HepG2 (cell line): ENCODE measurements around the gene SPG7. TPM values are rescaled to one million over a fixed set of nuclear protein-coding genes. Genes with fewer than 3 reads are reported as not detected.

Experiments
- BCL3 ChIP-seq: sonication (generic); formaldehyde crosslinking; IDR thresholded peaks from 2 replicates; pipeline ENCODE4 v1.5.1; 2020; ENCODE audit warnings: mild to moderate bottlenecking, missing genetic modification reagents, moderate library complexity
- FIP1L1 ChIP-seq: fragments of 200-400 bp; formaldehyde crosslinking; IDR thresholded peaks from 2 replicates; pipeline ENCODE4 v1.6.1; 2018; ENCODE audit warnings: low read depth, mild to moderate bottlenecking, low read length, moderate library complexity, borderline replicate concordance; ENCODE audit not compliant: insufficient read depth
- GTF3A ChIP-seq: sonication (generic); formaldehyde crosslinking; conservative IDR thresholded peaks from 2 replicates; pipeline ENCODE4 v1.4.0; 2020; ENCODE audit warnings: mild to moderate bottlenecking, missing genetic modification reagents
- HCFC1 ChIP-seq: fragments of 150-350 bp; IDR thresholded peaks from 2 replicates; pipeline ENCODE4 v1.6.1; 2014; ENCODE audit warnings: low read depth, low read length
- HDAC6 ChIP-seq: fragments of 200-600 bp; sonication (generic); IDR thresholded peaks from 2 replicates; pipeline ENCODE4 v1.7.0; 2017; ENCODE audit warnings: mild to moderate bottlenecking, antibody characterized with exemption, low read length, low read depth
- HNF4G ChIP-seq, 2 experiments: sonication (generic) in 1 of 2; formaldehyde crosslinking in 1 of 2; IDR thresholded peaks; 2 replicates each; pipeline versions ENCODE4 v1.4.0 to v1.6.1; 2011 to 2020; ENCODE audit warnings: borderline replicate concordance in 2 of 2, low read depth in 2 of 2, mild to moderate bottlenecking in 2 of 2, low read length in 1 of 2, missing genetic modification reagents in 1 of 2, moderate library complexity in 1 of 2
- NFATC3 ChIP-seq: sonication (generic); formaldehyde crosslinking; IDR thresholded peaks from 2 replicates; pipeline ENCODE4 v1.5.1; 2020; ENCODE audit warnings: mild to moderate bottlenecking, missing genetic modification reagents
- NFRKB ChIP-seq: fragments of 450-650 bp; IDR thresholded peaks from 2 replicates; pipeline ENCODE4 v1.6.1; 2017
- PLRG1 ChIP-seq: fragments of 450-650 bp; conservative IDR thresholded peaks from 2 replicates; pipeline ENCODE4 v1.6.1; 2016
- RAD51 ChIP-seq: fragments of 450-650 bp; IDR thresholded peaks from 2 replicates; pipeline ENCODE4 v1.6.1; 2016; ENCODE audit warnings: borderline replicate concordance
- RXRA ChIP-seq: sonication (generic); formaldehyde crosslinking; IDR thresholded peaks from 2 replicates; pipeline ENCODE4 v1.5.1; 2020; ENCODE audit warnings: missing genetic modification reagents
- SMAD3 ChIP-seq: sonication (generic); formaldehyde crosslinking; IDR thresholded peaks from 2 replicates; pipeline ENCODE4 v1.4.0; 2020; ENCODE audit warnings: missing genetic modification reagents
- TEF ChIP-seq: sonication (generic); formaldehyde crosslinking; IDR thresholded peaks from 2 replicates; pipeline ENCODE4 v1.5.0; 2020; ENCODE audit warnings: missing genetic modification reagents
- TOE1 ChIP-seq: sonication (generic); formaldehyde crosslinking; IDR thresholded peaks from 2 replicates; pipeline ENCODE4 v1.4.0; 2020; ENCODE audit warnings: mild to moderate bottlenecking, missing genetic modification reagents
- YY1 ChIP-seq: IDR thresholded peaks from 2 replicates; pipeline ENCODE4 v1.6.1; 2011; ENCODE audit warnings: low read length, low read depth, moderate library complexity, mild to moderate bottlenecking; ENCODE audit not compliant: insufficient read depth, insufficient replicate concordance
- ZNF274 ChIP-seq: sonication (generic); formaldehyde crosslinking; IDR thresholded peaks from 2 replicates; pipeline ENCODE4 v1.5.1; 2020; ENCODE audit warnings: mild to moderate bottlenecking, missing genetic modification reagents
- ZNF280D ChIP-seq: sonication (generic); formaldehyde crosslinking; IDR thresholded peaks from 2 replicates; pipeline ENCODE4 v1.5.1; 2020; ENCODE audit warnings: mild to moderate bottlenecking, missing genetic modification reagents
- ZNF441 ChIP-seq: sonication (generic); formaldehyde crosslinking; IDR thresholded peaks from 2 replicates; pipeline ENCODE4 v1.7.0; 2021; ENCODE audit warnings: missing genetic modification reagents, borderline replicate concordance
- ZNF670 ChIP-seq: sonication (generic); formaldehyde crosslinking; IDR thresholded peaks from 2 replicates; pipeline ENCODE4 v1.8.0; 2022; ENCODE audit warnings: mild to moderate bottlenecking, missing genetic modification reagents, borderline replicate concordance
- ZSCAN21 ChIP-seq: sonication (generic); formaldehyde crosslinking; IDR thresholded peaks from 2 replicates; pipeline ENCODE4 v1.8.0; 2022; ENCODE audit warnings: mild to moderate bottlenecking, missing genetic modification reagents, moderate library complexity, borderline replicate concordance
- ZXDC ChIP-seq: sonication (generic); formaldehyde crosslinking; IDR thresholded peaks from 2 replicates; pipeline ENCODE4 v1.5.0; 2020; ENCODE audit warnings: mild to moderate bottlenecking, missing genetic modification reagents
- polyA plus RNA-seq, 8 experiments: library from polyadenylated mRNA; depleted of rRNA in 3 of 8; stranded (reverse) in 7 of 8; unstranded in 1 of 8; fragments of >200 nt; fragmentation: Illumina TruSeq in 4 of 8; extraction: Trizol in 4 of 8; gene quantifications; 2 replicates each; pipeline versions ENCODE4 v1.2.1 to v1.2.3, GENCODE V29; 2011 to 2016; ENCODE audit warnings: low read depth in 4 of 8, missing spikeins in 1 of 8, mixed read lengths in 1 of 8; ENCODE audit not compliant: insufficient read depth in 1 of 8
- total RNA-seq, 5 experiments: library from RNA; depleted of rRNA; stranded (reverse); fragments of >200 nt; fragmentation: Illumina TruSeq; extraction: Trizol; gene quantifications; 2 replicates each; pipeline ENCODE4 v1.2.3, GENCODE V29; 2016; ENCODE audit warnings: low read depth in 1 of 5

The SPG7 gene
- total and polyA plus RNA-seq, 2 of the 13 experiments (the other 11 are each of a cell fraction or from before 2014, with no cell fraction given), result 66.0 to 136 TPM

- TF ChIP-seq HNF4G (IDR thresholded peaks at IDR 0.05; ENCODE audit: borderline replicate concordance, low read depth, low read length) (peak; percentile 91), HNF4G (CRISPR knock-in tag; IDR thresholded peaks at IDR 0.05; ENCODE audit: borderline replicate concordance, low read depth) (peak; percentile 96), RXRA (CRISPR knock-in tag) (peak; percentile 94), TEF (CRISPR knock-in tag) (no peak), ZXDC (CRISPR knock-in tag) (peak; percentile 95), YY1 (peak; percentile 60), ZNF280D (CRISPR knock-in tag) (peak; percentile 92; the same call in 1 of the 2 replicates), NFRKB (no peak), HDAC6 (no peak), FIP1L1 (0 out of 2 replicates have a peak, but pooled peaks have one; percentile 35), HCFC1 (peak; percentile 11; the same call in 1 of the 2 replicates), BCL3 (CRISPR knock-in tag) (peak; percentile 45; the same call in 1 of the 2 replicates), SMAD3 (CRISPR knock-in tag) (peak; percentile 64; the same call in 1 of the 2 replicates), PLRG1 (no peak), NFATC3 (CRISPR knock-in tag) (peak; percentile 59; the same call in 1 of the 2 replicates), ZNF670 (peak; percentile 76; the same call in 1 of the 2 replicates), ZSCAN21 (no peak), RAD51 (no peak), GTF3A (CRISPR knock-in tag) (peak; percentile 95), ZNF441 (CRISPR knock-in tag) (0 out of 2 replicates have a peak, but pooled peaks have one; percentile 82), TOE1 (CRISPR knock-in tag) (no peak; the same call in 1 of the 2 replicates), ZNF274 (peak; percentile 89)
Measured at GRCh38 chr16:89505204-89506112, 2.7 kb upstream of the SPG7 start (continued).
